GM23338 (cell line): ENCODE results near the gene IMMP2L. TPM values are rescaled to one million over a fixed set of nuclear protein-coding genes. Genes with fewer than 3 reads are reported as not detected.

Experiments
- ATAC-seq: fragments of 200-7000 bp; cut with Tn5 transposase; 3 replicates; pipeline ENCODE4 v1.9.1; 2020
- DNase-seq: peaks from one replicate; pipeline ENCODE4 v3.0.0-alpha.2; 2015; ENCODE audit warnings: low spot score
- H2AFZ ChIP-seq: fragments of 200-600 bp; sonication (generic); 2 replicates; pipeline ENCODE4 v1.8.0; 2016; ENCODE audit warnings: antibody characterized with exemption, mild to moderate bottlenecking, moderate library complexity
- H3F3A ChIP-seq: fragments of 200-600 bp; sonication (generic); replicated peaks from 2 replicates; pipeline ENCODE4 v1.8.0; 2017; ENCODE audit warnings: antibody characterized with exemption, mixed run types, low read depth
- H3K27ac ChIP-seq: fragments of 200-600 bp; sonication (generic); 2 replicates; pipeline ENCODE4 v1.6.1; 2016; ENCODE audit warnings: low read depth
- H3K27me3 ChIP-seq: fragments of 200-600 bp; sonication (generic); 2 replicates; pipeline ENCODE4 v1.8.0; 2016; ENCODE audit warnings: mild to moderate bottlenecking, mixed run types, moderate library complexity; ENCODE audit not compliant: insufficient read depth
- H3K36me3 ChIP-seq: fragments of 200-600 bp; sonication (generic); 2 replicates; pipeline ENCODE4 v1.8.0; 2016; ENCODE audit warnings: mild to moderate bottlenecking; ENCODE audit not compliant: insufficient read depth
- H3K4me1 ChIP-seq: fragments of 200-600 bp; sonication (generic); 2 replicates; pipeline ENCODE4 v1.8.0; 2016; ENCODE audit warnings: mild to moderate bottlenecking, moderate library complexity; ENCODE audit not compliant: insufficient read depth
- H3K4me2 ChIP-seq: fragments of 200-600 bp; sonication (generic); 2 replicates; pipeline ENCODE4 v1.7.1; 2017; ENCODE audit warnings: mixed run types
- H3K4me3 ChIP-seq: fragments of 200-600 bp; sonication (generic); 2 replicates; pipeline ENCODE4 v1.6.1; 2016; ENCODE audit warnings: mixed run types
- H3K79me2 ChIP-seq: fragments of 200-600 bp; sonication (generic); replicated peaks from 2 replicates; pipeline ENCODE4 v1.8.0; 2017; ENCODE audit warnings: mild to moderate bottlenecking; ENCODE audit not compliant: insufficient read depth
- H3K9me2 ChIP-seq: fragments of 200-600 bp; sonication (generic); 2 replicates; pipeline ENCODE4 v1.8.0; 2017; ENCODE audit not compliant: insufficient read depth
- H4K20me1 ChIP-seq: fragments of 200-600 bp; sonication (generic); replicated peaks from 2 replicates; pipeline ENCODE4 v1.8.0; 2017; ENCODE audit warnings: mild to moderate bottlenecking; ENCODE audit not compliant: insufficient read depth
- H3K27ac Mint-ChIP-seq: 2 replicates; pipeline ENCODE4 v1.8.0; 2020; ENCODE audit warnings: inconsistent platforms, mild to moderate bottlenecking, moderate library complexity, mixed read lengths
- H3K27me3 Mint-ChIP-seq: 3 replicates; pipeline ENCODE4 v1.8.0; 2022; ENCODE audit warnings: low read depth, mild to moderate bottlenecking, moderate library complexity, mixed read lengths, inconsistent platforms; ENCODE audit not compliant: insufficient read depth, poor library complexity
- H3K36me3 Mint-ChIP-seq: 3 replicates; pipeline ENCODE4 v1.8.0; 2021; ENCODE audit warnings: low read depth, mild to moderate bottlenecking, inconsistent platforms, moderate library complexity, mixed read lengths
- H3K4me1 Mint-ChIP-seq: 3 replicates; pipeline ENCODE4 v1.8.0; 2020; ENCODE audit warnings: mild to moderate bottlenecking, inconsistent platforms, mixed read lengths
- H3K4me3 Mint-ChIP-seq: 3 replicates; pipeline ENCODE4 v1.8.0; 2021; ENCODE audit warnings: moderate library complexity, mild to moderate bottlenecking, inconsistent platforms, mixed read lengths
- H3K9me3 Mint-ChIP-seq: 3 replicates; pipeline ENCODE4 v1.8.0; 2020; ENCODE audit warnings: moderate library complexity, mild to moderate bottlenecking, inconsistent platforms, mixed read lengths
- CREB1 ChIP-seq: fragments of 250-450 bp; sonication (Bioruptor Pico); IDR thresholded peaks from 2 replicates; pipeline ENCODE4 v1.5.0; 2020; ENCODE audit warnings: low read depth, mild to moderate bottlenecking, moderate library complexity
- CTCF ChIP-seq, 2 experiments: fragments of 200-600 bp in 1 of 2; sonication (generic) in 1 of 2; conservative IDR thresholded peaks; 2 replicates each; pipeline versions ENCODE4 v1.5.1 to v1.6.1; 2016 to 2017; ENCODE audit warnings: antibody characterized with exemption in 2 of 2, low read depth in 2 of 2, mild to moderate bottlenecking in 2 of 2, moderate library complexity in 1 of 2
- ETS1 ChIP-seq: IDR thresholded peaks from 2 replicates; pipeline ENCODE4 v1.6.1; 2016; ENCODE audit warnings: antibody characterized with exemption
- EZH2 ChIP-seq: fragments of 200-600 bp; sonication (generic); IDR thresholded peaks from one replicate; pipeline ENCODE4 v1.8.0; 2017; ENCODE audit warnings: antibody characterized with exemption, mild to moderate bottlenecking, low read depth; ENCODE audit not compliant: unreplicated experiment
- EZH2phosphoT487 ChIP-seq: fragments of 200-600 bp; sonication (generic); IDR thresholded peaks from one replicate; pipeline ENCODE4 v1.8.1; 2018; ENCODE audit warnings: antibody characterized with exemption; ENCODE audit not compliant: unreplicated experiment
- JUNB ChIP-seq: IDR thresholded peaks from one replicate; pipeline ENCODE4 v1.6.1; 2016; ENCODE audit warnings: antibody characterized with exemption; ENCODE audit not compliant: unreplicated experiment
- NANOG ChIP-seq: IDR thresholded peaks from 2 replicates; pipeline ENCODE4 v1.6.1; 2016; ENCODE audit warnings: antibody characterized with exemption, borderline replicate concordance
- POLR2AphosphoS5 ChIP-seq: IDR thresholded peaks from 2 replicates; pipeline ENCODE4 v1.6.1; 2016; ENCODE audit warnings: antibody characterized with exemption, low read depth
- REST ChIP-seq: IDR thresholded peaks from one replicate; pipeline ENCODE4 v1.6.1; 2018; ENCODE audit warnings: antibody characterized with exemption; ENCODE audit not compliant: unreplicated experiment
- STAT1 ChIP-seq: IDR thresholded peaks from one replicate; pipeline ENCODE4 v1.6.1; 2016; ENCODE audit warnings: antibody characterized with exemption; ENCODE audit not compliant: unreplicated experiment
- ZNF114 ChIP-seq: fragments of 250-450 bp; sonication (Bioruptor Pico); IDR thresholded peaks from 2 replicates; pipeline ENCODE4 v1.5.0; 2020; ENCODE audit warnings: mild to moderate bottlenecking, moderate library complexity
- ZNF331 ChIP-seq: fragments of 250-450 bp; sonication (Bioruptor Pico); IDR thresholded peaks from 2 replicates; pipeline ENCODE4 v1.5.0; 2020; ENCODE audit warnings: low read depth, mild to moderate bottlenecking, moderate library complexity
- ZNF462 ChIP-seq: fragments of 250-450 bp; sonication (Bioruptor Pico); IDR thresholded peaks from 2 replicates; pipeline ENCODE4 v1.5.0; 2020; ENCODE audit warnings: mild to moderate bottlenecking, moderate library complexity
- polyA plus RNA-seq: library from polyadenylated mRNA; unstranded; fragments of >200 nt; fragmentation: Nextera tagmentation; extraction: Ambion mirVana; gene quantifications from 2 replicates; pipeline ENCODE4 v1.2.1, GENCODE V29; 2016
- total RNA-seq: library from RNA; depleted of rRNA; stranded (reverse); fragments of >200 nt; shearing (Covaris generic); gene quantifications from 2 replicates; pipeline ENCODE4 v1.2.3, GENCODE V29; 2014

The IMMP2L gene
- total and polyA plus RNA-seq, 2 experiments from 2014 or later = 7.3 to 14.0 TPM

- H3K4me1 ChIP-seq = no peaks in the 10 kb centered on the region
- no peaks in the 10 kb centered on the region for H3K27me3 ChIP-seq
- 0 out of 2 replicates have a peak, but pooled peaks cover 8% of the 10 kb centered on the region for H3K9me2 ChIP-seq
- TF ChIP-seq CTCF (conservative IDR thresholded peaks at IDR 0.05; ENCODE audit: low read depth in 2 of 2) (no peak), ETS1 (no peak), REST (no peak), CREB1 (CRISPR knock-in tag) (no peak), JUNB (no peak), STAT1 (no peak), EZH2 (no peak), ZNF114 (CRISPR knock-in tag) (no peak), EZH2phosphoT487 (no peak), POLR2AphosphoS5 (no peak), NANOG (no peak), ZNF331 (CRISPR knock-in tag) (no peak), ZNF462 (CRISPR knock-in tag) (no peak)
- Mint-ChIP-seq H3K27ac (no peak overlapping the region), H3K36me3 (peaks cover 26% of the 10 kb centered on the region; the same call in 2 of the 3 replicates), H3K27me3 (peaks cover 3% of the 10 kb centered on the region), H3K4me1 (peaks cover 11% of the 10 kb centered on the region; the same call in 2 of the 3 replicates), H3K4me3 (no peak overlapping the region), H3K9me3 (peaks cover 26% of the 10 kb centered on the region)
- H3K27ac ChIP-seq = no peak overlapping the region
- H2AFZ ChIP-seq = no peak overlapping the region
- ATAC-seq (no peak), DNase-seq (no peak)
- no peaks in the 10 kb centered on the region for H4K20me1 ChIP-seq
- no peak overlapping the region for H3K4me3 ChIP-seq
- no peaks in the 10 kb centered on the region for H3K79me2 ChIP-seq
- H3F3A ChIP-seq = no peaks in the 10 kb centered on the region
- peaks cover 3% of the 10 kb centered on the region; the same call in 1 of the 2 replicates for H3K36me3 ChIP-seq
- H3K4me2 ChIP-seq = no peak overlapping the region
These were observed 31.1 kb upstream of the IMMP2L start for GRCh38 chr7:111593343-111593742.
